Gastroesophageal sphincter (tissue), 3 donors: ENCODE results near the gene VSNL1.

Source experiments
- EP300 ChIP-seq: sonication (generic); formaldehyde crosslinking; IDR thresholded peaks from one replicate; pipeline ENCODE4 v1.6.1; 2017; ENCODE audit warnings: antibody characterized with exemption, mild to moderate bottlenecking
- POLR2A ChIP-seq, 2 donors: fragments of 450-650 bp; IDR thresholded peaks; one replicate each; pipeline ENCODE4 v1.6.1; 2017; ENCODE audit warnings: antibody characterized with exemption in 2 of 2, mild to moderate bottlenecking in 2 of 2, moderate library complexity in 1 of 2
- POLR2AphosphoS5 ChIP-seq: sonication (generic); formaldehyde crosslinking; IDR thresholded peaks from one replicate; pipeline ENCODE4 v1.6.1; 2017; ENCODE audit warnings: antibody characterized with exemption
- TF ChIP-seq, protein P1 (sequence below), 4 experiments: fragments of 200-600 bp in 2 of 4; fragments of 450-650 bp in 2 of 4; sonication (generic) in 1 of 4; IDR thresholded peaks; one replicate each; pipeline ENCODE4 v1.5.1; 2017 to 2019; ENCODE audit warnings: antibody characterized with exemption in 4 of 4, mild to moderate bottlenecking in 2 of 4, moderate library complexity in 2 of 4

GRCh38 chr2:17533546-17533945, 7.0 kb upstream of the VSNL1 start:
- TF ChIP-seq, protein P1, sequence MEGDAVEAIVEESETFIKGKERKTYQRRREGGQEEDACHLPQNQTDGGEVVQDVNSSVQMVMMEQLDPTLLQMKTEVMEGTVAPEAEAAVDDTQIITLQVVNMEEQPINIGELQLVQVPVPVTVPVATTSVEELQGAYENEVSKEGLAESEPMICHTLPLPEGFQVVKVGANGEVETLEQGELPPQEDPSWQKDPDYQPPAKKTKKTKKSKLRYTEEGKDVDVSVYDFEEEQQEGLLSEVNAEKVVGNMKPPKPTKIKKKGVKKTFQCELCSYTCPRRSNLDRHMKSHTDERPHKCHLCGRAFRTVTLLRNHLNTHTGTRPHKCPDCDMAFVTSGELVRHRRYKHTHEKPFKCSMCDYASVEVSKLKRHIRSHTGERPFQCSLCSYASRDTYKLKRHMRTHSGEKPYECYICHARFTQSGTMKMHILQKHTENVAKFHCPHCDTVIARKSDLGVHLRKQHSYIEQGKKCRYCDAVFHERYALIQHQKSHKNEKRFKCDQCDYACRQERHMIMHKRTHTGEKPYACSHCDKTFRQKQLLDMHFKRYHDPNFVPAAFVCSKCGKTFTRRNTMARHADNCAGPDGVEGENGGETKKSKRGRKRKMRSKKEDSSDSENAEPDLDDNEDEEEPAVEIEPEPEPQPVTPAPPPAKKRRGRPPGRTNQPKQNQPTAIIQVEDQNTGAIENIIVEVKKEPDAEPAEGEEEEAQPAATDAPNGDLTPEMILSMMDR (IDR thresholded peaks at IDR 0.05): no peak
- no peak for TF ChIP-seq EP300
- no peak for TF ChIP-seq POLR2A (IDR thresholded peaks at IDR 0.05)
- no peak for TF ChIP-seq POLR2AphosphoS5
